ENCODE results near the gene CEP120.

CEP120 gene

GRCh38 chr5:123397538-123397937 lies 25.7 kb downstream of the CEP120 start:
- no peak overlapping the region for H3K18ac ChIP-seq (ENCODE audit: low read length)
- no peaks in the 10 kb centered on the region for H3K79me1 ChIP-seq (ENCODE audit: low read depth, low read length)
- no peak overlapping the region for H2BK12ac ChIP-seq (ENCODE audit: low read length)
- WGBS, 2 donors (ENCODE audit: extremely low coverage in 2 of 2, insufficient read length in 2 of 2, insufficient replicate concordance in 1 of 2), result no CpG with 5 or more reads among the region's 3 CpGs
- H3K27me3 ChIP-seq (ENCODE audit: control insufficient read depth in 3 of 3, insufficient read depth in 3 of 3, low read depth in 1 of 3, low read length in 3 of 3), result no peaks in the 10 kb centered on the region
- H2AFZ ChIP-seq (ENCODE audit: low read length), result no peak overlapping the region
- no peak overlapping the region for H4K91ac ChIP-seq (ENCODE audit: low read depth, low read length, poor library complexity)
- H3K23ac ChIP-seq (ENCODE audit: low read depth, low read length, poor library complexity), result no peak overlapping the region
- H2BK15ac ChIP-seq (ENCODE audit: low read length), result no peak overlapping the region
- no peak overlapping the region for H4K8ac ChIP-seq (ENCODE audit: low read depth, low read length)
- no peak overlapping the region for H3K4ac ChIP-seq (ENCODE audit: low read length)
- H3K9me3 ChIP-seq (replicated peaks in 1 of 2; ENCODE audit: control insufficient read depth in 2 of 2, insufficient read depth in 1 of 2, low read depth in 1 of 2, low read length in 2 of 2), result no peaks in the 10 kb centered on the region
- DNase-seq (ENCODE audit: low spot score), result no peak
- no peak overlapping the region for H3K9ac ChIP-seq (ENCODE audit: low read depth, low read length, poor library complexity)
- H3K27ac ChIP-seq (replicated peaks; ENCODE audit: low read length), result no peak overlapping the region
- H3K36me3 ChIP-seq (replicated peaks in 1 of 2; ENCODE audit: control insufficient read depth in 2 of 2, insufficient read depth in 2 of 2, low read length in 2 of 2), result peaks cover 4 to 92% of the 10 kb centered on the region in 2 donors
- no peak overlapping the region for H2AK5ac ChIP-seq (ENCODE audit: low read depth, low read length)
- no peak overlapping the region for H2BK5ac ChIP-seq (ENCODE audit: low read length)
- H3K4me3 ChIP-seq (ENCODE audit: low read length in 2 of 2), result no peak overlapping the region
- H2BK120ac ChIP-seq (ENCODE audit: low read depth, low read length), result no peak overlapping the region
- H3K4me2 ChIP-seq (ENCODE audit: insufficient read depth, low read length, poor library complexity, severe bottlenecking), result no peak overlapping the region
- no peaks in the 10 kb centered on the region for H3K4me1 ChIP-seq (ENCODE audit: control insufficient read depth in 2 of 2, insufficient read depth in 1 of 2, low read depth in 1 of 2, low read length in 2 of 2)
- no peak overlapping the region for H3K14ac ChIP-seq (ENCODE audit: low read length)

- H2BK5ac ChIP-seq (ENCODE audit: low read length), result no peak overlapping the region
- no peak overlapping the region for H4K91ac ChIP-seq (ENCODE audit: low read depth, low read length, poor library complexity)
- no peak overlapping the region for H2BK120ac ChIP-seq (ENCODE audit: low read depth, low read length)
- no peak overlapping the region for H2BK15ac ChIP-seq (ENCODE audit: low read length)
- no peak overlapping the region for H2AFZ ChIP-seq (ENCODE audit: low read length)
- no peak overlapping the region for H2BK12ac ChIP-seq (ENCODE audit: low read length)
- H3K4me3 ChIP-seq (ENCODE audit: low read length in 2 of 2), result no peak overlapping the region
- H3K4me2 ChIP-seq (ENCODE audit: insufficient read depth, low read length, poor library complexity, severe bottlenecking), result no peak overlapping the region
- H4K8ac ChIP-seq (ENCODE audit: low read depth, low read length), result no peak overlapping the region
- H3K27ac ChIP-seq (replicated peaks; ENCODE audit: low read length), result no peak overlapping the region
- no peak overlapping the region for H2AK5ac ChIP-seq (ENCODE audit: low read depth, low read length)
- no peaks in the 10 kb centered on the region for H3K79me1 ChIP-seq (ENCODE audit: low read depth, low read length)
- H3K18ac ChIP-seq (ENCODE audit: low read length), result no peak overlapping the region
- H3K27me3 ChIP-seq (ENCODE audit: control insufficient read depth in 3 of 3, insufficient read depth in 3 of 3, low read depth in 1 of 3, low read length in 3 of 3), result no peaks in the 10 kb centered on the region
- DNase-seq (ENCODE audit: low spot score), result no peak
- H3K4ac ChIP-seq (ENCODE audit: low read length), result no peak overlapping the region
- H3K4me1 ChIP-seq (ENCODE audit: control insufficient read depth in 2 of 2, insufficient read depth in 1 of 2, low read depth in 1 of 2, low read length in 2 of 2), result no peaks in the 10 kb centered on the region
- peaks cover 4 to 96% of the 10 kb centered on the region in 2 donors for H3K36me3 ChIP-seq (replicated peaks in 1 of 2; ENCODE audit: control insufficient read depth in 2 of 2, insufficient read depth in 2 of 2, low read length in 2 of 2)
- no peak overlapping the region for H3K23ac ChIP-seq (ENCODE audit: low read depth, low read length, poor library complexity)
- H3K9me3 ChIP-seq (replicated peaks in 1 of 2; ENCODE audit: control insufficient read depth in 2 of 2, insufficient read depth in 1 of 2, low read depth in 1 of 2, low read length in 2 of 2), result no peaks in the 10 kb centered on the region
- H3K9ac ChIP-seq (ENCODE audit: low read depth, low read length, poor library complexity), result no peak overlapping the region
- H3K14ac ChIP-seq (ENCODE audit: low read length), result no peak overlapping the region
- no CpG with 5 or more reads among the region's 1 CpG for WGBS, 2 donors (ENCODE audit: extremely low coverage in 2 of 2, insufficient read length in 2 of 2, insufficient replicate concordance in 1 of 2)
These were observed 32.2 kb downstream of the CEP120 start for GRCh38 chr5:123391009-123391408.

DNA sequence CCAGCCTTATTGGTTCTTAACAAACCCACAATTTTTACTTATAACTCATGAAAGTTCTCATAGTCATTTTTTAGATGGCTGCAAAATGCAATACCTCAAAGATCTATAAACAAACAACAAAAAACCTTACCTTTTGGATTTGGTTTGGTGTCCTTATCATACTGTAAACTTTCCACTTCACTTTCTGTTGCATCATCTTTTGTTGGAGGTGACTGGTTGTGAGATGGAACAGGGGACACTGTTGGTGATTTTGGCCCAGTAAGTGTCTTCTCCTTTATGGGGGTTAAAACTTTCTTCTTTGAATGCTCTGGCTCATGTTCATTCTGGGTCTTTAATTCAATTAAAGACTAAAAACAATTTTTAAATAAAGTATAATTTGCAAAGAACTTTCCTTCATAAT lies 33.4 kb downstream of the CEP120 start:
- Histone ChIP-seq H3K9me3 (replicated peaks in 1 of 2; ENCODE audit: control insufficient read depth in 2 of 2, insufficient read depth in 1 of 2, low read depth in 1 of 2, low read length in 2 of 2) (no peaks in the 10 kb centered on the region), H2BK15ac (ENCODE audit: low read length) (no peak overlapping the region), H2BK12ac (ENCODE audit: low read length) (no peak overlapping the region), H3K27ac (replicated peaks; ENCODE audit: low read length) (no peak overlapping the region), H4K91ac (ENCODE audit: low read depth, low read length, poor library complexity) (no peak overlapping the region), H3K4me2 (ENCODE audit: insufficient read depth, low read length, poor library complexity, severe bottlenecking) (no peak overlapping the region), H2AFZ (ENCODE audit: low read length) (no peak overlapping the region), H3K27me3 (ENCODE audit: control insufficient read depth in 3 of 3, insufficient read depth in 3 of 3, low read depth in 1 of 3, low read length in 3 of 3) (no peaks in the 10 kb centered on the region), H4K8ac (ENCODE audit: low read depth, low read length) (no peak overlapping the region), H3K23ac (ENCODE audit: low read depth, low read length, poor library complexity) (no peak overlapping the region), H2AK5ac (ENCODE audit: low read depth, low read length) (no peak overlapping the region), H3K79me1 (ENCODE audit: low read depth, low read length) (no peaks in the 10 kb centered on the region), H3K4me1 (ENCODE audit: control insufficient read depth in 2 of 2, insufficient read depth in 1 of 2, low read depth in 1 of 2, low read length in 2 of 2) (no peaks in the 10 kb centered on the region), H3K4me3 (ENCODE audit: low read length in 2 of 2) (no peak overlapping the region), H2BK120ac (ENCODE audit: low read depth, low read length) (no peak overlapping the region), H2BK5ac (ENCODE audit: low read length) (no peak overlapping the region), H3K14ac (ENCODE audit: low read length) (no peak overlapping the region), H3K18ac (ENCODE audit: low read length) (no peak overlapping the region), H3K4ac (ENCODE audit: low read length) (no peak overlapping the region), H3K9ac (ENCODE audit: low read depth, low read length, poor library complexity) (no peak overlapping the region), H3K36me3 (replicated peaks in 1 of 2; ENCODE audit: control insufficient read depth in 2 of 2, insufficient read depth in 2 of 2, low read length in 2 of 2) (peaks cover 4 to 99% of the 10 kb centered on the region in 2 donors)
- no peak for DNase-seq (ENCODE audit: low spot score)

DNA sequence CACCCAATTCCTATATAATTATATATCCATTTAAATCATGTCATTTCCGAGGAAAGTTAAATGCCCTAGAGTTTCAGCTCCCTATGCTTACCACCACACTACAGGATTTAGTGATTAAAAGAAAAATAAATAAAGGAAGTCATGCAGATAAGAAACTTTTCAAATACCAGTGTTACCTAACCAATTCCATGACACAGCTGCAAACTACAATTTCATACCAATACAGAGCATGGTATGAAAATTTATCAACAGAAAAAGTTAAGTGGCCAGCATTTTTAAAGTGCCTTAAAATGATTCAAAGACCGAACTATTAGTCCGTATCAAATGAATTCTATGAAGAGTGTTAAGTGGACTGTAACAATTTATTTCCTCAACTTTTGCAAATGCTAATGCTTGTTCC lies 35.9 kb downstream of the CEP120 start:
- no peaks in the 10 kb centered on the region for H3K27me3 ChIP-seq (ENCODE audit: control insufficient read depth in 3 of 3, insufficient read depth in 3 of 3, low read depth in 1 of 3, low read length in 3 of 3)
- no peak for DNase-seq (ENCODE audit: low spot score)
- no peak overlapping the region for H4K91ac ChIP-seq (ENCODE audit: low read depth, low read length, poor library complexity)
- no peak overlapping the region for H2AK5ac ChIP-seq (ENCODE audit: low read depth, low read length)
- no peak overlapping the region for H3K27ac ChIP-seq (replicated peaks; ENCODE audit: low read length)
- H3K79me1 ChIP-seq (ENCODE audit: low read depth, low read length), result no peaks in the 10 kb centered on the region
- no peak overlapping the region for H2BK5ac ChIP-seq (ENCODE audit: low read length)
- no peak overlapping the region for H3K9ac ChIP-seq (ENCODE audit: low read depth, low read length, poor library complexity)
- WGBS, 2 donors (ENCODE audit: extremely low coverage in 2 of 2, insufficient read length in 2 of 2, insufficient replicate concordance in 1 of 2), result no CpG with 5 or more reads among the region's 3 CpGs
- no peak overlapping the region for H3K4ac ChIP-seq (ENCODE audit: low read length)
- H2BK12ac ChIP-seq (ENCODE audit: low read length), result no peak overlapping the region
- no peak overlapping the region for H2AFZ ChIP-seq (ENCODE audit: low read length)
- H3K36me3 ChIP-seq (replicated peaks in 1 of 2; ENCODE audit: control insufficient read depth in 2 of 2, insufficient read depth in 2 of 2, low read length in 2 of 2), result peaks cover 3 to 99% of the 10 kb centered on the region in 2 donors
- H3K14ac ChIP-seq (ENCODE audit: low read length), result no peak overlapping the region
- H2BK15ac ChIP-seq (ENCODE audit: low read length), result no peak overlapping the region
- H3K4me2 ChIP-seq (ENCODE audit: insufficient read depth, low read length, poor library complexity, severe bottlenecking), result no peak overlapping the region
- H3K4me1 ChIP-seq (ENCODE audit: control insufficient read depth in 2 of 2, insufficient read depth in 1 of 2, low read depth in 1 of 2, low read length in 2 of 2), result no peaks in the 10 kb centered on the region
- H4K8ac ChIP-seq (ENCODE audit: low read depth, low read length), result no peak overlapping the region
- H3K23ac ChIP-seq (ENCODE audit: low read depth, low read length, poor library complexity), result no peak overlapping the region
- H2BK120ac ChIP-seq (ENCODE audit: low read depth, low read length), result no peak overlapping the region
- H3K18ac ChIP-seq (ENCODE audit: low read length), result no peak overlapping the region
- no peaks in the 10 kb centered on the region for H3K9me3 ChIP-seq (replicated peaks in 1 of 2; ENCODE audit: control insufficient read depth in 2 of 2, insufficient read depth in 1 of 2, low read depth in 1 of 2, low read length in 2 of 2)
- no peak overlapping the region for H3K4me3 ChIP-seq (ENCODE audit: low read length in 2 of 2)

All from neuronal stem cell (in vitro differentiated cells).